GM21367 (cell line): ENCODE results near the gene RCOR1.

Experiments
- ATAC-seq: cut with Tn5 transposase; IDR thresholded peaks from one replicate; pipeline ENCODE4 v1.9.1; 2021; ENCODE audit not compliant: unreplicated experiment

Gene RCOR1

GRCh38 chr14:102708494-102708893 lies 116.0 kb downstream of the RCOR1 start:
- ATAC-seq, result peak; percentile 55

- no peak for ATAC-seq
These were observed 118.8 kb downstream of the RCOR1 start for GRCh38 chr14:102711207-102711606.

GRCh38 chr14:102711946-102712345 lies 119.5 kb downstream of the RCOR1 start:
- no peak for ATAC-seq

GRCh38 chr14:102717276-102717675 lies 124.8 kb downstream of the RCOR1 start:
- no peak for ATAC-seq

GRCh38 chr14:102722646-102723045 lies 130.2 kb downstream of the RCOR1 start:
- no peak for ATAC-seq

- no peak for ATAC-seq
These were observed 131.2 kb downstream of the RCOR1 start for GRCh38 chr14:102723650-102724049.

- no peak for ATAC-seq
These were observed 133.9 kb downstream of the RCOR1 start for GRCh38 chr14:102726191-102726949.

- ATAC-seq, result no peak
These were observed 135.1 kb downstream of the RCOR1 start for GRCh38 chr14:102727336-102728095.

- ATAC-seq, result no peak
These were observed 136.1 kb downstream of the RCOR1 start for GRCh38 chr14:102728501-102728900.

- no peak for ATAC-seq
These were observed 136.8 kb downstream of the RCOR1 start for GRCh38 chr14:102729268-102729667.

- no peak for ATAC-seq
These were observed 137.4 kb downstream of the RCOR1 start for GRCh38 chr14:102729825-102730224.

- ATAC-seq, result no peak
These were observed 138.8 kb downstream of the RCOR1 start for GRCh38 chr14:102731101-102731870.

GRCh38 chr14:102731871-102732800 lies 139.7 kb downstream of the RCOR1 start:
- ATAC-seq, result no peak

GRCh38 chr14:102732924-102733323 lies 140.5 kb downstream of the RCOR1 start:
- no peak for ATAC-seq

GRCh38 chr14:102733326-102733725 lies 140.9 kb downstream of the RCOR1 start:
- ATAC-seq, result no peak

- no peak for ATAC-seq
These were observed 142.0 kb downstream of the RCOR1 start for GRCh38 chr14:102734436-102734835.

- ATAC-seq, result no peak
These were observed 144.5 kb downstream of the RCOR1 start for GRCh38 chr14:102736956-102737355.

GRCh38 chr14:102737402-102738372 lies 145.2 kb downstream of the RCOR1 start:
- no peak for ATAC-seq
